Mesenchymal stem cell (in vitro differentiated cells and primary cell): ENCODE measurements around the gene PUS3.
A peak's percentile ranks its signal among the peaks of the same experiment; 100 is the strongest.

Experiments
- DNase-seq: peaks from one replicate; pipeline ENCODE4 v3.0.0-alpha.2; 2013
- H2AFZ ChIP-seq: one replicate; pipeline ENCODE4 v1.6.1; 2013; ENCODE audit warnings: low read depth, mild to moderate bottlenecking, control low read depth, inconsistent platforms, low read length, moderate library complexity
- H2AK5ac ChIP-seq: 2 replicates; pipeline ENCODE4 v1.6.1; 2013; ENCODE audit warnings: low read length, moderate library complexity, mild to moderate bottlenecking, inconsistent platforms; ENCODE audit not compliant: severe bottlenecking
- H2BK120ac ChIP-seq: one replicate; pipeline ENCODE4 v1.6.1; 2013; ENCODE audit warnings: low read depth, mild to moderate bottlenecking, inconsistent platforms, low read length, moderate library complexity
- H2BK12ac ChIP-seq, 2 experiments: one replicate each; pipeline ENCODE4 v1.6.1; 2013; ENCODE audit warnings: inconsistent platforms in 2 of 2, low read length in 2 of 2, mild to moderate bottlenecking in 2 of 2, moderate library complexity in 2 of 2, control low read depth in 1 of 2
- H2BK15ac ChIP-seq: one replicate; pipeline ENCODE4 v1.6.1; 2013; ENCODE audit warnings: mild to moderate bottlenecking, low read depth, inconsistent platforms; ENCODE audit not compliant: poor library complexity, severe bottlenecking
- H2BK5ac ChIP-seq: 2 replicates; pipeline ENCODE4 v1.6.1; 2013; ENCODE audit warnings: low read depth, mild to moderate bottlenecking, low read length, control low read depth, inconsistent platforms; ENCODE audit not compliant: poor library complexity, severe bottlenecking
- H3K14ac ChIP-seq, 2 experiments: one replicate each; pipeline ENCODE4 v1.6.1; 2013; ENCODE audit warnings: inconsistent platforms in 2 of 2, low read length in 2 of 2, control low read depth in 1 of 2, mild to moderate bottlenecking in 1 of 2, moderate library complexity in 1 of 2
- H3K18ac ChIP-seq, 2 experiments: one replicate each; pipeline ENCODE4 v1.6.1; 2013; ENCODE audit warnings: inconsistent platforms in 2 of 2, low read length in 2 of 2, control low read depth in 1 of 2, low read depth in 1 of 2, mild to moderate bottlenecking in 1 of 2
- H3K23ac ChIP-seq, 2 experiments: one replicate each; pipeline ENCODE4 v1.6.1; 2013; ENCODE audit warnings: inconsistent platforms in 2 of 2, low read length in 2 of 2, mild to moderate bottlenecking in 2 of 2, moderate library complexity in 2 of 2, control low read depth in 1 of 2
- H3K27ac ChIP-seq: 2 replicates; pipeline ENCODE4 v1.5.1; 2013; ENCODE audit warnings: mild to moderate bottlenecking, moderate library complexity, low read length, control low read depth, inconsistent platforms; ENCODE audit not compliant: poor library complexity, severe bottlenecking
- H3K27me3 ChIP-seq, 2 experiments: 2 replicates each; pipeline versions ENCODE4 v1.6.1 to v1.7.0; 2013; ENCODE audit warnings: low read length in 2 of 2, mild to moderate bottlenecking in 2 of 2, moderate library complexity in 2 of 2, control low read depth in 1 of 2, inconsistent platforms in 1 of 2; ENCODE audit not compliant: control insufficient read depth in 1 of 2, insufficient read depth in 1 of 2
- H3K36me3 ChIP-seq, 2 experiments: 2 replicates each; pipeline versions ENCODE4 v1.6.1 to v1.7.0; 2013; ENCODE audit warnings: low read length in 2 of 2, control low read depth in 1 of 2, inconsistent platforms in 1 of 2, low read depth in 1 of 2, mild to moderate bottlenecking in 1 of 2; ENCODE audit not compliant: insufficient read depth in 2 of 2, control insufficient read depth in 1 of 2
- H3K4ac ChIP-seq, 2 experiments: one replicate each; pipeline ENCODE4 v1.6.1; 2013; ENCODE audit warnings: inconsistent platforms in 2 of 2, low read length in 2 of 2, mild to moderate bottlenecking in 2 of 2, moderate library complexity in 2 of 2, control low read depth in 1 of 2, low read depth in 1 of 2
- H3K4me1 ChIP-seq: 2 replicates; pipeline ENCODE4 v1.6.1; 2013; ENCODE audit warnings: low read depth, low read length, control low read depth; ENCODE audit not compliant: control insufficient read depth, insufficient read depth
- H3K4me2 ChIP-seq: 2 replicates; pipeline ENCODE4 v1.6.1; 2013; ENCODE audit warnings: low read length, mild to moderate bottlenecking, inconsistent platforms; ENCODE audit not compliant: poor library complexity, severe bottlenecking
- H3K4me3 ChIP-seq, 2 experiments: 2 replicates each; pipeline versions ENCODE4 v1.5.1 to v1.7.0; 2013; ENCODE audit warnings: low read length in 2 of 2, mild to moderate bottlenecking in 2 of 2, control low read depth in 1 of 2, low read depth in 1 of 2; ENCODE audit not compliant: insufficient read depth in 1 of 2
- H3K79me1 ChIP-seq: replicated peaks from 2 replicates; pipeline ENCODE4 v1.6.1; 2013; ENCODE audit warnings: mild to moderate bottlenecking, control low read depth, low read length, inconsistent platforms; ENCODE audit not compliant: poor library complexity, severe bottlenecking
- H3K9ac ChIP-seq: 2 replicates; pipeline ENCODE4 v1.7.0; 2013; ENCODE audit warnings: mild to moderate bottlenecking, low read length, moderate library complexity
- H3K9me3 ChIP-seq: 2 replicates; pipeline ENCODE4 v1.7.0; 2013; ENCODE audit warnings: mild to moderate bottlenecking, low read length; ENCODE audit not compliant: control insufficient read depth
- H4K8ac ChIP-seq: one replicate; pipeline ENCODE4 v1.6.1; 2013; ENCODE audit warnings: inconsistent platforms, mild to moderate bottlenecking, low read length, moderate library complexity
- H4K91ac ChIP-seq: one replicate; pipeline ENCODE4 v1.6.1; 2013; ENCODE audit warnings: mild to moderate bottlenecking, low read length, inconsistent platforms
- WGBS: methylation state at CpG from one replicate; pipeline ENCODE4 v1.1.7; 2013; ENCODE audit warnings: mixed read lengths; 5-methylcytosine and 5-hydroxymethylcytosine counted together

Gene PUS3

GRCh38 chr11:125892994-125893393 lies 10.0 kb downstream of the PUS3 start:
- no peak for DNase-seq
- Histone ChIP-seq H3K14ac (no peak overlapping the region), H4K91ac (no peak overlapping the region), H3K4me1 (peaks cover 5% of the 10 kb centered on the region), H2AK5ac (no peak overlapping the region), H2BK15ac (no peak overlapping the region), H4K8ac (no peak overlapping the region), H3K36me3 (peaks cover 7 to 37% of the 10 kb centered on the region in 2 experiments), H2BK12ac (no peak overlapping the region), H3K4ac (no peak overlapping the region), H3K18ac (no peak overlapping the region), H3K27me3 (no peaks in the 10 kb centered on the region), H3K9ac (no peak overlapping the region), H2BK5ac (no peak overlapping the region), H2AFZ (no peak overlapping the region), H3K27ac (peak overlapping the region; percentile 87), H3K79me1 (peaks cover 17% of the 10 kb centered on the region), H2BK120ac (no peak overlapping the region), H3K9me3 (no peaks in the 10 kb centered on the region), H3K4me3 (no peak overlapping the region), H3K23ac (no peak overlapping the region), H3K4me2 (no peak overlapping the region)

DNA sequence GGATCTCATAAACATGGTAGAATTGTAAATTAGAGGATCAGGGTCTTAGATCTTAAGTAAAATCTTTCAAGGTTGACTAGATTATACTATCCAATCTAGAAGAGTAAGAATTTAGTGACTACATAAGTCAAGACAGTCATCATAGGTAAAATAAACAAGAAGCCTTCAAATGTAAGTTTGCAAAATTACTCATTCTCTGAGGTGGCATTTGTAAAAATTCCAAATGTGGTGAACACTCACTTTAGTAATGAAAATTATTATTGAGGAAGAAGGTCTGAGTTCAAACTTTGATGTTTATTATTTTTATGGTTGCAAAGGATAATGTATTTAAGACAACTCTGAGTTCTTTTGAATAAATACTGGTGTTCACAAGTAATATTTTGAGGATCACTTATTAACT lies 10.9 kb downstream of the PUS3 start:
- Histone ChIP-seq H3K27ac (no peak overlapping the region), H4K91ac (no peak overlapping the region), H2AFZ (no peak overlapping the region), H4K8ac (no peak overlapping the region), H3K23ac (no peak overlapping the region), H3K79me1 (peaks cover 17% of the 10 kb centered on the region), H3K9me3 (no peaks in the 10 kb centered on the region), H3K14ac (no peak overlapping the region), H2BK120ac (no peak overlapping the region), H3K4me1 (peaks cover 6% of the 10 kb centered on the region), H3K9ac (no peak overlapping the region), H3K27me3 (no peaks in the 10 kb centered on the region), H2BK15ac (no peak overlapping the region), H2BK5ac (no peak overlapping the region), H3K18ac (no peak overlapping the region), H3K36me3 (peaks cover 7 to 34% of the 10 kb centered on the region in 2 experiments), H2AK5ac (no peak overlapping the region), H3K4me2 (no peak overlapping the region), H2BK12ac (no peak overlapping the region), H3K4me3 (no peak overlapping the region), H3K4ac (no peak overlapping the region)
- no peak for DNase-seq

DNA sequence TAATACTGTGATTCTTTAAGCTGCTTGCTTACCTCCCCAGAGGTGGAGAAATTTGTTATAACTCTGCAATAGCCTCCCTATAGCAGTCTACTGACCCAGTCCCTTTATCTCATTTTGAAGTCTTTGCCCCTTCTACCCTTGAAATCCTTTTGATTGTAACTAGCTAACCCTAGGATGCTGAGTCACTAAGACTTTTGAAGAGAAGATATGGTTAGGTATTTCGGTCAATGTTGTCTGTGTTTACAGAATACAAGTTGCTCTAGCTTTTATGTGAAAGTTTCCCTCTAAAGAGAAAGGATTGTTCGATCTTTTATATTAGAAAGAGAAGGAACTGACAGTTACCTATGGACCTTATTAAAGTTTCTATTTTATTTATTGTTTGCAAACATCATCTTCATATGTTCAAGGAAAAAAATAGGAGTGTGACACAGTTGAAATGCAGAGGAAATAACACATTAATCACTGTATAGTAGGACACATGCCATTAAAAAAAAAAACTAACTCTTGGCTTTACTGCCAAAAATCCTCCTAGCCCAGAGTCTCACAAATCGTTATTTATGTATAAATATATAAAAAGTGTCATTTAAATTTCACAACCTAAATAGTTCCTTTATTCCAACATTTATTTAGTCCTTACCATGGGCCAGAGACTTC lies 12.4 kb downstream of the PUS3 start:
- no peak for DNase-seq
- Histone ChIP-seq H3K14ac (no peak overlapping the region), H2AFZ (no peak overlapping the region), H3K36me3 (peaks cover 7 to 30% of the 10 kb centered on the region in 2 experiments), H3K9ac (no peak overlapping the region), H3K4ac (no peak overlapping the region), H3K4me1 (peaks cover 6% of the 10 kb centered on the region), H2BK5ac (no peak overlapping the region), H2BK15ac (no peak overlapping the region), H2BK12ac (no peak overlapping the region), H3K79me1 (peaks cover 11% of the 10 kb centered on the region), H4K91ac (no peak overlapping the region), H3K18ac (no peak overlapping the region), H3K27me3 (no peaks in the 10 kb centered on the region), H2AK5ac (no peak overlapping the region), H3K9me3 (no peaks in the 10 kb centered on the region), H4K8ac (no peak overlapping the region), H3K4me2 (no peak overlapping the region), H3K23ac (no peak overlapping the region), H2BK120ac (no peak overlapping the region), H3K4me3 (no peak overlapping the region), H3K27ac (no peak overlapping the region)
- 63% methylated on average over 1 of the region's 3 CpGs for WGBS

GRCh38 chr11:125887373-125888324 lies 15.4 kb downstream of the PUS3 start, which contains the start of gene HYLS1:
Gene HYLS1, plus strand, starts transcription at chr11:125887668. Its CDS starts 11,701 bp downstream, at chr11:125899369.
- peaks cover 2% of the 10 kb centered on the region for H3K79me1 ChIP-seq
- H2BK120ac ChIP-seq: no peak within 1 kb of the TSS
- no peaks in the 10 kb centered on the region for H3K9me3 ChIP-seq
- no peak within 1 kb of the TSS for H2AK5ac ChIP-seq
- H3K18ac ChIP-seq: peak within 1 kb of the TSS; percentile 92 to 97
- peak within 1 kb of the TSS; percentile 36 for H4K91ac ChIP-seq
- peak within 1 kb of the TSS; percentile 35 for H3K27ac ChIP-seq
- H3K27me3 ChIP-seq: no peaks in the 10 kb centered on the region
- H2BK15ac ChIP-seq: peak within 1 kb of the TSS; percentile 89
- peak within 1 kb of the TSS; percentile 64 for H3K4me2 ChIP-seq
- peak within 1 kb of the TSS; percentile 96 for H4K8ac ChIP-seq
- peak within 1 kb of the TSS; percentile 62 to 95 for H3K4ac ChIP-seq
- H2AFZ ChIP-seq: peak within 1 kb of the TSS; percentile 99
- peak within 1 kb of the TSS in 1 of 2 experiments; percentile 46 for H3K23ac ChIP-seq
- H3K14ac ChIP-seq: peak within 1 kb of the TSS in 1 of 2 experiments; percentile 91
- H3K9ac ChIP-seq: peak within 1 kb of the TSS; percentile 88
- peak within 1 kb of the TSS; percentile 79 to 94 for H3K4me3 ChIP-seq
- WGBS: 6% methylated on average over 74 of the region's 91 CpGs
- H2BK5ac ChIP-seq: peak within 1 kb of the TSS; percentile 95
- peaks cover 0 to 2% of the 10 kb centered on the region in 2 experiments for H3K36me3 ChIP-seq
- H3K4me1 ChIP-seq: peaks cover 6% of the 10 kb centered on the region
- peak within 1 kb of the TSS; percentile 66 to 72 for H2BK12ac ChIP-seq
- DNase-seq: peak; percentile 94
